ENCODE results near the gene TOX4. TPM values are rescaled to one million over a fixed set of nuclear protein-coding genes. Genes with fewer than 3 reads are reported as not detected.
A peak's percentile ranks its signal among the peaks of the same experiment; 100 is the strongest.

TOX4 gene
- total and polyA plus RNA-seq, 9 of the 15 experiments (the other 6 are each of a cell fraction or from before 2014, with no cell fraction given): 9.9 to 76.5 (median 41.0) TPM

- TF ChIP-seq, protein P1, sequence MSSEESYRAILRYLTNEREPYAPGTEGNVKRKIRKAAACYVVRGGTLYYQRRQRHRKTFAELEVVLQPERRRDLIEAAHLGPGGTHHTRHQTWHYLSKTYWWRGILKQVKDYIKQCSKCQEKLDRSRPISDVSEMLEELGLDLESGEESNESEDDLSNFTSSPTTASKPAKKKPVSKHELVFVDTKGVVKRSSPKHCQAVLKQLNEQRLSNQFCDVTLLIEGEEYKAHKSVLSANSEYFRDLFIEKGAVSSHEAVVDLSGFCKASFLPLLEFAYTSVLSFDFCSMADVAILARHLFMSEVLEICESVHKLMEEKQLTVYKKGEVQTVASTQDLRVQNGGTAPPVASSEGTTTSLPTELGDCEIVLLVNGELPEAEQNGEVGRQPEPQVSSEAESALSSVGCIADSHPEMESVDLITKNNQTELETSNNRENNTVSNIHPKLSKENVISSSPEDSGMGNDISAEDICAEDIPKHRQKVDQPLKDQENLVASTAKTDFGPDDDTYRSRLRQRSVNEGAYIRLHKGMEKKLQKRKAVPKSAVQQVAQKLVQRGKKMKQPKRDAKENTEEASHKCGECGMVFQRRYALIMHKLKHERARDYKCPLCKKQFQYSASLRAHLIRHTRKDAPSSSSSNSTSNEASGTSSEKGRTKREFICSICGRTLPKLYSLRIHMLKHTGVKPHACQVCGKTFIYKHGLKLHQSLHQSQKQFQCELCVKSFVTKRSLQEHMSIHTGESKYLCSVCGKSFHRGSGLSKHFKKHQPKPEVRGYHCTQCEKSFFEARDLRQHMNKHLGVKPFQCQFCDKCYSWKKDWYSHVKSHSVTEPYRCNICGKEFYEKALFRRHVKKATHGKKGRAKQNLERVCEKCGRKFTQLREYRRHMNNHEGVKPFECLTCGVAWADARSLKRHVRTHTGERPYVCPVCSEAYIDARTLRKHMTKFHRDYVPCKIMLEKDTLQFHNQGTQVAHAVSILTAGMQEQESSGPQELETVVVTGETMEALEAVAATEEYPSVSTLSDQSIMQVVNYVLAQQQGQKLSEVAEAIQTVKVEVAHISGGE (CRISPR knock-in tag; IDR thresholded peaks at IDR 0.05): peak in 1 of 3 experiments; percentile 16; a peak in 1 of 6 replicates
- TF ChIP-seq, protein P2, sequence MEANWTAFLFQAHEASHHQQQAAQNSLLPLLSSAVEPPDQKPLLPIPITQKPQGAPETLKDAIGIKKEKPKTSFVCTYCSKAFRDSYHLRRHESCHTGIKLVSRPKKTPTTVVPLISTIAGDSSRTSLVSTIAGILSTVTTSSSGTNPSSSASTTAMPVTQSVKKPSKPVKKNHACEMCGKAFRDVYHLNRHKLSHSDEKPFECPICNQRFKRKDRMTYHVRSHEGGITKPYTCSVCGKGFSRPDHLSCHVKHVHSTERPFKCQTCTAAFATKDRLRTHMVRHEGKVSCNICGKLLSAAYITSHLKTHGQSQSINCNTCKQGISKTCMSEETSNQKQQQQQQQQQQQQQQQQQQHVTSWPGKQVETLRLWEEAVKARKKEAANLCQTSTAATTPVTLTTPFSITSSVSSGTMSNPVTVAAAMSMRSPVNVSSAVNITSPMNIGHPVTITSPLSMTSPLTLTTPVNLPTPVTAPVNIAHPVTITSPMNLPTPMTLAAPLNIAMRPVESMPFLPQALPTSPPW (CRISPR knock-in tag; IDR thresholded peaks at IDR 0.05): peak; percentile 69
- TF ChIP-seq MEF2A (IDR thresholded peaks at IDR 0.05; ENCODE audit: control insufficient read depth, low read depth, low read length) (peak; percentile 94), NFE2 (IDR thresholded peaks at IDR 0.05; ENCODE audit: low read depth) (peak; percentile 77), LEF1 (IDR thresholded peaks at IDR 0.05) (peak; percentile 30; the same call in 1 of the 2 replicates), GABPA (tag; conservative IDR thresholded peaks at IDR 0.05; ENCODE audit: low read depth) (0 out of 2 replicates have a peak, but pooled peaks have one; percentile 21), POLR2AphosphoS5 (IDR thresholded peaks at IDR 0.05; ENCODE audit: control insufficient read depth, insufficient read depth, low read depth, low read length) (peak; percentile 20; the same call in 1 of the 2 replicates), YY1 (IDR thresholded peaks at IDR 0.05; ENCODE audit: borderline replicate concordance in 1 of 3, control insufficient read depth in 1 of 3, extremely low read depth in 1 of 3, insufficient read depth in 3 of 3, insufficient read length in 1 of 3, insufficient replicate concordance in 2 of 3, low read depth in 1 of 3, low read length in 2 of 3) (peak in 1 of 3 experiments; percentile 44), ZBTB12 (CRISPR knock-in tag; IDR thresholded peaks at IDR 0.05) (no peak), PRPF4 (IDR thresholded peaks at IDR 0.05; ENCODE audit: insufficient read depth, low read depth, low read length, poor library complexity, severe bottlenecking) (no peak), NFRKB (IDR thresholded peaks at IDR 0.05; ENCODE audit: low read depth) (0 out of 2 replicates have a peak, but pooled peaks have one; percentile 37), CREM (IDR thresholded peaks at IDR 0.05; ENCODE audit: low read depth) (peak; percentile 51), ATF1 (CRISPR knock-in tag; IDR thresholded peaks at IDR 0.05) (no peak), ATF1 (tag; IDR thresholded peaks at IDR 0.05) (peak; percentile 38; the same call in 1 of the 2 replicates), MYC (IDR thresholded peaks at IDR 0.05; ENCODE audit: low read depth, low read length) (0 out of 2 replicates have a peak, but pooled peaks have one; percentile 17), MYC (CRISPR knock-in tag; IDR thresholded peaks at IDR 0.05; ENCODE audit: borderline replicate concordance, low read depth) (no peak)
- TF ChIP-seq, protein P3, sequence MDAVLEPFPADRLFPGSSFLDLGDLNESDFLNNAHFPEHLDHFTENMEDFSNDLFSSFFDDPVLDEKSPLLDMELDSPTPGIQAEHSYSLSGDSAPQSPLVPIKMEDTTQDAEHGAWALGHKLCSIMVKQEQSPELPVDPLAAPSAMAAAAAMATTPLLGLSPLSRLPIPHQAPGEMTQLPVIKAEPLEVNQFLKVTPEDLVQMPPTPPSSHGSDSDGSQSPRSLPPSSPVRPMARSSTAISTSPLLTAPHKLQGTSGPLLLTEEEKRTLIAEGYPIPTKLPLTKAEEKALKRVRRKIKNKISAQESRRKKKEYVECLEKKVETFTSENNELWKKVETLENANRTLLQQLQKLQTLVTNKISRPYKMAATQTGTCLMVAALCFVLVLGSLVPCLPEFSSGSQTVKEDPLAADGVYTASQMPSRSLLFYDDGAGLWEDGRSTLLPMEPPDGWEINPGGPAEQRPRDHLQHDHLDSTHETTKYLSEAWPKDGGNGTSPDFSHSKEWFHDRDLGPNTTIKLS (IDR thresholded peaks at IDR 0.05; ENCODE audit: borderline replicate concordance, low read depth): peak; percentile 62; the same call in 1 of the 2 replicates
These were observed 51.7 kb downstream of the TOX4 start (continued) for GRCh38 chr14:21528381-21529348.
